ENCODE measurements around the gene ADGRG3.

ADGRG3 gene

DNA sequence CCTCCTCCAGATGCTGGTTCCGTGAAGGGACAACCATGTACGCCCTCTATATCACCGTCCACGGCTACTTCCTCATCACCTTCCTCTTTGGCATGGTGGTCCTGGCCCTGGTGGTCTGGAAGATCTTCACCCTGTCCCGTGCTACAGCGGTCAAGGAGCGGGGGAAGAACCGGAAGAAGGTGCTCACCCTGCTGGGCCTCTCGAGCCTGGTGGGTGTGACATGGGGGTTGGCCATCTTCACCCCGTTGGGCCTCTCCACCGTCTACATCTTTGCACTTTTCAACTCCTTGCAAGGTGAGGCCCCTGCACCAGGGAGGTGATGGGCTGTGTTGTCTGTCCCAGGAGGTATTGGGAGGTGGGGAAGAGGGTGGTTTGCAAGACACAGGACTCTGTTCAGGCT is 17.5 kb downstream of the ADGRG3 start:
- no peak for TF ChIP-seq ZFX (IDR thresholded peaks at IDR 0.05; ENCODE audit: borderline replicate concordance)
- TF ChIP-seq, protein P1, sequence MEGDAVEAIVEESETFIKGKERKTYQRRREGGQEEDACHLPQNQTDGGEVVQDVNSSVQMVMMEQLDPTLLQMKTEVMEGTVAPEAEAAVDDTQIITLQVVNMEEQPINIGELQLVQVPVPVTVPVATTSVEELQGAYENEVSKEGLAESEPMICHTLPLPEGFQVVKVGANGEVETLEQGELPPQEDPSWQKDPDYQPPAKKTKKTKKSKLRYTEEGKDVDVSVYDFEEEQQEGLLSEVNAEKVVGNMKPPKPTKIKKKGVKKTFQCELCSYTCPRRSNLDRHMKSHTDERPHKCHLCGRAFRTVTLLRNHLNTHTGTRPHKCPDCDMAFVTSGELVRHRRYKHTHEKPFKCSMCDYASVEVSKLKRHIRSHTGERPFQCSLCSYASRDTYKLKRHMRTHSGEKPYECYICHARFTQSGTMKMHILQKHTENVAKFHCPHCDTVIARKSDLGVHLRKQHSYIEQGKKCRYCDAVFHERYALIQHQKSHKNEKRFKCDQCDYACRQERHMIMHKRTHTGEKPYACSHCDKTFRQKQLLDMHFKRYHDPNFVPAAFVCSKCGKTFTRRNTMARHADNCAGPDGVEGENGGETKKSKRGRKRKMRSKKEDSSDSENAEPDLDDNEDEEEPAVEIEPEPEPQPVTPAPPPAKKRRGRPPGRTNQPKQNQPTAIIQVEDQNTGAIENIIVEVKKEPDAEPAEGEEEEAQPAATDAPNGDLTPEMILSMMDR (IDR thresholded peaks at IDR 0.05): no peak
- no peak overlapping the region for H3K27ac ChIP-seq

DNA sequence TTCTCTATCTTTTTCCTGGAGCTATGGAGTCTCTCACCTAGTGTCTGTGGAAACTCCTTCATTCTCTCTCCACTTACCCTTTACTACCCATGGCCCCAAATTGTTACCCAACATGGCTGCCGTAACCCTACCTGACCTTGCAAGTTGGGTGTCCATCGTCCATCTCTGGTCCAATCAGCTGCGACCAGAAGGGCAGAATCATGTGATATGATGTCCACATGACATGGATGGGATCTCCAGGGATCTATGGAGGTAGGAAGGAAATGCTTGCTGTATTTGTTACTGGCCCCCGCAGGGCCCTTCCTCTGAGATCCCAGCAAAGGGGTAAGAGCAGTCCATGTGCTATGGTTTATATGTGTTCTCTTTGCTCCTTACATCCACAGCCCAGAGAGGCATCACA is 18.5 kb downstream of the ADGRG3 start:
- no peak overlapping the region for H3K27ac ChIP-seq
- TF ChIP-seq, protein P1 (IDR thresholded peaks at IDR 0.05): no peak
- no peak for TF ChIP-seq ZFX (IDR thresholded peaks at IDR 0.05; ENCODE audit: borderline replicate concordance)

- no peak overlapping the region for H3K27ac ChIP-seq
- TF ChIP-seq, protein P1 (IDR thresholded peaks at IDR 0.05): no peak
- TF ChIP-seq ZFX (IDR thresholded peaks at IDR 0.05; ENCODE audit: borderline replicate concordance): no peak
These were observed 19.3 kb downstream of the ADGRG3 start for GRCh38 chr16:57687363-57687929.

DNA sequence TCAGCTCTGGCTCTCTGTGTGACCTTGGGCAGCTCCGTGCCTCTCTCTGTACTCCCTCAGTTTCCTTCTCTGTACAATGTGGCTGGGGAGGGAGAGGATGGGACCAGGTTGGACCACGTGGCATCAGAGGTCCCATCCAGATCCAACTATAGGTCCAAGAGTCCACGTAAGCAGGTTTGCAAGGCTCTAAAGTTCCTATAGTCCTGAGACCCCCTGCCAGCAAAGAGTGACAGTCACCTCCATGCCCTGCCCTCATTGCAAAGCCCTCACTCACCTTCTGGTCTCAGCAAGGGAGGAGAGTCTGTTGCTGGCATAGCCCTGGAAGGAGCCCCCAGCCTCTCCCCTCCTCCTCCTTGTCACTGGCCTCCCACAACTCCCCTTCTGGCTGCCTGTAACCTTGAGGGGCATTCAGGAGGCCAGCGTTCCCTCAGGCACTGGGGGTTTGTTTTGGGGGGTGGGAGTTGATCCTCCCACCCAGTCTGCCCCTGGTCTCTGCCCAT is 20.4 kb downstream of the ADGRG3 start:
- no peak overlapping the region for H3K27ac ChIP-seq
- no peak for TF ChIP-seq ZFX (IDR thresholded peaks at IDR 0.05; ENCODE audit: borderline replicate concordance)
- TF ChIP-seq, protein P1 (IDR thresholded peaks at IDR 0.05): no peak

GRCh38 chr16:57688987-57689761 is 21.1 kb downstream of the ADGRG3 start:
- no peak overlapping the region for H3K27ac ChIP-seq
- TF ChIP-seq ZFX (IDR thresholded peaks at IDR 0.05; ENCODE audit: borderline replicate concordance): no peak
- TF ChIP-seq, protein P1 (IDR thresholded peaks at IDR 0.05): no peak

GRCh38 chr16:57689762-57690558 is 21.9 kb downstream of the ADGRG3 start:
- H3K27ac ChIP-seq: no peak overlapping the region
- TF ChIP-seq, protein P1 (IDR thresholded peaks at IDR 0.05): no peak
- no peak for TF ChIP-seq ZFX (IDR thresholded peaks at IDR 0.05; ENCODE audit: borderline replicate concordance)
